OCI-LY7 (cell line): ENCODE measurements around the gene PPIL1.

Source experiments
- CTCF ChIP-seq: fragments of 200-600 bp; sonication (generic); conservative IDR thresholded peaks from 2 replicates; pipeline ENCODE4 v1.5.1; 2014; ENCODE audit warnings: mild to moderate bottlenecking, antibody characterized with exemption, low read length, moderate library complexity, mixed read lengths
- EZH2phosphoT487 ChIP-seq: fragments of 200-600 bp; sonication (generic); IDR thresholded peaks from 2 replicates; pipeline ENCODE4 v1.6.1; 2018; ENCODE audit warnings: low read depth, borderline replicate concordance, mild to moderate bottlenecking, mixed run types, antibody characterized with exemption, low read length, moderate library complexity, mixed read lengths

GRCh38 chr6:36888654-36889481, 14.3 kb upstream of the PPIL1 start:
- TF ChIP-seq CTCF (no peak), EZH2phosphoT487 (no peak)
